Activated T-cell treated with anti-CD3 and anti-CD28 coated beads, Interleukin-2, amount 50 U/mL, for 24 hours (primary cell): ENCODE measurements around the gene KPNB1.

Source experiments
- DNase-seq: peaks from one replicate; pipeline ENCODE4 v3.0.0-alpha.2; 2020
- H3K27ac Mint-ChIP-seq: 2 replicates; pipeline ENCODE4 v1.8.0; 2020; ENCODE audit warnings: mild to moderate bottlenecking, mixed read lengths
- H3K27me3 Mint-ChIP-seq: 2 replicates; pipeline ENCODE4 v1.8.0; 2020; ENCODE audit warnings: mixed read lengths
- H3K36me3 Mint-ChIP-seq: 2 replicates; pipeline ENCODE4 v1.8.0; 2020; ENCODE audit warnings: low read depth, mixed read lengths
- H3K4me1 Mint-ChIP-seq: 2 replicates; pipeline ENCODE4 v1.8.0; 2020; ENCODE audit warnings: low read depth, mixed read lengths
- H3K4me3 Mint-ChIP-seq: 2 replicates; pipeline ENCODE4 v1.8.0; 2020; ENCODE audit warnings: mild to moderate bottlenecking, moderate library complexity, mixed read lengths
- H3K9me3 Mint-ChIP-seq: 2 replicates; pipeline ENCODE4 v1.8.0; 2020; ENCODE audit warnings: mixed read lengths

KPNB1 gene

GRCh38 chr17:47649153-47649971 lies at the start of gene KPNB1:
KPNB1 (plus strand) TSS chr17:47649919; CDS start chr17:47650245, 326 bp downstream.
- Mint-ChIP-seq H3K9me3 (no peaks in the 10 kb centered on the region), H3K4me3 (peak within 1 kb of the TSS; percentile 91), H3K27me3 (no peaks in the 10 kb centered on the region), H3K4me1 (peaks cover 48% of the 10 kb centered on the region), H3K36me3 (peaks cover 46% of the 10 kb centered on the region), H3K27ac (peak within 1 kb of the TSS; percentile 98)
- peak; percentile 97 for DNase-seq

- DNase-seq, result no peak
- Mint-ChIP-seq H3K4me1 (no peaks in the 10 kb centered on the region), H3K27me3 (no peaks in the 10 kb centered on the region), H3K36me3 (peaks cover 80% of the 10 kb centered on the region), H3K4me3 (no peak overlapping the region), H3K9me3 (no peaks in the 10 kb centered on the region), H3K27ac (no peak overlapping the region)
These were observed 45.7 kb upstream of the KPNB1 start for GRCh38 chr17:47603830-47604597.

- Mint-ChIP-seq H3K27me3 (no peaks in the 10 kb centered on the region), H3K27ac (peak overlapping the region; percentile 42), H3K9me3 (no peaks in the 10 kb centered on the region), H3K36me3 (peaks cover 80% of the 10 kb centered on the region), H3K4me3 (no peak overlapping the region), H3K4me1 (no peaks in the 10 kb centered on the region)
- no peak for DNase-seq
These were observed 45.2 kb upstream of the KPNB1 start for GRCh38 chr17:47604598-47604927.

GRCh38 chr17:47605011-47605410 lies 44.7 kb upstream of the KPNB1 start:
- Mint-ChIP-seq H3K4me1 (peaks cover 1% of the 10 kb centered on the region), H3K27ac (no peak overlapping the region), H3K27me3 (no peaks in the 10 kb centered on the region), H3K4me3 (no peak overlapping the region), H3K36me3 (peaks cover 82% of the 10 kb centered on the region), H3K9me3 (no peaks in the 10 kb centered on the region)
- DNase-seq, result no peak

- Mint-ChIP-seq H3K4me1 (peaks cover 7% of the 10 kb centered on the region), H3K36me3 (peaks cover 80% of the 10 kb centered on the region), H3K4me3 (no peak overlapping the region), H3K27me3 (no peaks in the 10 kb centered on the region), H3K27ac (peak overlapping the region; percentile 45), H3K9me3 (no peaks in the 10 kb centered on the region)
- no peak for DNase-seq
These were observed 42.2 kb upstream of the KPNB1 start for GRCh38 chr17:47607481-47607880.

- Mint-ChIP-seq H3K4me3 (no peak overlapping the region), H3K27ac (peak overlapping the region; percentile 83), H3K36me3 (peaks cover 76% of the 10 kb centered on the region), H3K9me3 (no peaks in the 10 kb centered on the region), H3K27me3 (no peaks in the 10 kb centered on the region), H3K4me1 (peaks cover 7% of the 10 kb centered on the region)
- no peak for DNase-seq
These were observed 38.1 kb upstream of the KPNB1 start for GRCh38 chr17:47611372-47612350.

GRCh38 chr17:47615766-47616424 lies 33.8 kb upstream of the KPNB1 start:
- no peaks in the 10 kb centered on the region for H3K27me3 Mint-ChIP-seq
- H3K36me3 Mint-ChIP-seq, result peaks cover 75% of the 10 kb centered on the region
- no peaks in the 10 kb centered on the region for H3K9me3 Mint-ChIP-seq
- no peak for DNase-seq
- H3K4me3 Mint-ChIP-seq, result no peak overlapping the region
- H3K4me1 Mint-ChIP-seq, result peaks cover 20% of the 10 kb centered on the region
- no peak overlapping the region for H3K27ac Mint-ChIP-seq

GRCh38 chr17:47618410-47618809 lies 31.3 kb upstream of the KPNB1 start:
- no peak for DNase-seq
- Mint-ChIP-seq H3K4me1 (peaks cover 23% of the 10 kb centered on the region), H3K36me3 (peaks cover 80% of the 10 kb centered on the region), H3K27ac (peak overlapping the region; percentile 86), H3K27me3 (no peaks in the 10 kb centered on the region), H3K9me3 (no peaks in the 10 kb centered on the region), H3K4me3 (no peak overlapping the region)

- H3K27me3 Mint-ChIP-seq, result no peaks in the 10 kb centered on the region
- H3K27ac Mint-ChIP-seq, result peak overlapping the region; percentile 86
- H3K4me3 Mint-ChIP-seq, result no peak overlapping the region
- peaks cover 75% of the 10 kb centered on the region for H3K36me3 Mint-ChIP-seq
- no peak for DNase-seq
- H3K4me1 Mint-ChIP-seq, result peaks cover 23% of the 10 kb centered on the region
- H3K9me3 Mint-ChIP-seq, result no peaks in the 10 kb centered on the region
These were observed 29.0 kb upstream of the KPNB1 start for GRCh38 chr17:47620503-47621245.

- no peaks in the 10 kb centered on the region for H3K9me3 Mint-ChIP-seq
- DNase-seq, result no peak
- peaks cover 23% of the 10 kb centered on the region for H3K4me1 Mint-ChIP-seq
- H3K4me3 Mint-ChIP-seq, result no peak overlapping the region
- no peaks in the 10 kb centered on the region for H3K27me3 Mint-ChIP-seq
- peak overlapping the region; percentile 86 for H3K27ac Mint-ChIP-seq
- H3K36me3 Mint-ChIP-seq, result peaks cover 72% of the 10 kb centered on the region
These were observed 28.2 kb upstream of the KPNB1 start for GRCh38 chr17:47621293-47622179.

- Mint-ChIP-seq H3K9me3 (no peaks in the 10 kb centered on the region), H3K36me3 (peaks cover 71% of the 10 kb centered on the region), H3K4me1 (peaks cover 23% of the 10 kb centered on the region), H3K4me3 (no peak overlapping the region), H3K27me3 (no peaks in the 10 kb centered on the region), H3K27ac (peak overlapping the region; percentile 77)
- DNase-seq, result no peak
These were observed 27.6 kb upstream of the KPNB1 start for GRCh38 chr17:47622180-47622549.

GRCh38 chr17:47624727-47625068 lies 25.0 kb upstream of the KPNB1 start:
- no peaks in the 10 kb centered on the region for H3K27me3 Mint-ChIP-seq
- no peaks in the 10 kb centered on the region for H3K9me3 Mint-ChIP-seq
- peaks cover 49% of the 10 kb centered on the region for H3K36me3 Mint-ChIP-seq
- no peak for DNase-seq
- peaks cover 16% of the 10 kb centered on the region for H3K4me1 Mint-ChIP-seq
- no peak overlapping the region for H3K4me3 Mint-ChIP-seq
- H3K27ac Mint-ChIP-seq, result peak overlapping the region; percentile 59
